ENCODE measurements around the gene VSIG4. TPM values are rescaled to one million over a fixed set of nuclear protein-coding genes. Genes with fewer than 3 reads are reported as not detected.

VSIG4 gene
- total and polyA plus RNA-seq, 2 of the 13 experiments (the other 11 are each of a cell fraction or from before 2014, with no cell fraction given) = not detected

DNA sequence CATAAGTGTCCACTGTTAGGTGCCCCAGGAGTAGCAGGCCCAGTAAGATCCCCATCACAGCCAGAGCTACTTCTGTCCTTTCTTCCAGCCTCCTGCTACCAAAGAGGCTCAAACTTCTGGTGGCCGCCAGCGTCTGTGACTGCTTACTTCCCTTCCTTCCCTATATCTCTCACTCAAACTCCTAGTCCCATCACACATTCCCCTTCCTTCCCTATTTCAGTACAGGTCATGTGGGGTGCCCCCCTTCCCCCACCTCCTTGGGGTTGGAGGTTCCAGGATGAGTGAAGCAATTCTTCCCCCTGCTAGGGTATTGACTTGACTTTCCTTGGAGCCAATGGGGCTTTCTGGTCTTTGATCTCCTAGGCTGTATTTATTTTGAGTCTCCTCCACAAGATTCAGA is at the start of gene VSIG4 (continued):
- TF ChIP-seq, protein P1, sequence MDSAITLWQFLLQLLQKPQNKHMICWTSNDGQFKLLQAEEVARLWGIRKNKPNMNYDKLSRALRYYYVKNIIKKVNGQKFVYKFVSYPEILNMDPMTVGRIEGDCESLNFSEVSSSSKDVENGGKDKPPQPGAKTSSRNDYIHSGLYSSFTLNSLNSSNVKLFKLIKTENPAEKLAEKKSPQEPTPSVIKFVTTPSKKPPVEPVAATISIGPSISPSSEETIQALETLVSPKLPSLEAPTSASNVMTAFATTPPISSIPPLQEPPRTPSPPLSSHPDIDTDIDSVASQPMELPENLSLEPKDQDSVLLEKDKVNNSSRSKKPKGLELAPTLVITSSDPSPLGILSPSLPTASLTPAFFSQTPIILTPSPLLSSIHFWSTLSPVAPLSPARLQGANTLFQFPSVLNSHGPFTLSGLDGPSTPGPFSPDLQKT (CRISPR knock-in tag; IDR thresholded peaks at IDR 0.05; ENCODE audit: borderline replicate concordance) = no peak
- TF ChIP-seq, protein P2, sequence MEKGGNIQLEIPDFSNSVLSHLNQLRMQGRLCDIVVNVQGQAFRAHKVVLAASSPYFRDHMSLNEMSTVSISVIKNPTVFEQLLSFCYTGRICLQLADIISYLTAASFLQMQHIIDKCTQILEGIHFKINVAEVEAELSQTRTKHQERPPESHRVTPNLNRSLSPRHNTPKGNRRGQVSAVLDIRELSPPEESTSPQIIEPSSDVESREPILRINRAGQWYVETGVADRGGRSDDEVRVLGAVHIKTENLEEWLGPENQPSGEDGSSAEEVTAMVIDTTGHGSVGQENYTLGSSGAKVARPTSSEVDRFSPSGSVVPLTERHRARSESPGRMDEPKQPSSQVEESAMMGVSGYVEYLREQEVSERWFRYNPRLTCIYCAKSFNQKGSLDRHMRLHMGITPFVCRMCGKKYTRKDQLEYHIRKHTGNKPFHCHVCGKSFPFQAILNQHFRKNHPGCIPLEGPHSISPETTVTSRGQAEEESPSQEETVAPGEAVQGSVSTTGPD (CRISPR knock-in tag; IDR thresholded peaks at IDR 0.05) = no peak
- TF ChIP-seq, protein P3, sequence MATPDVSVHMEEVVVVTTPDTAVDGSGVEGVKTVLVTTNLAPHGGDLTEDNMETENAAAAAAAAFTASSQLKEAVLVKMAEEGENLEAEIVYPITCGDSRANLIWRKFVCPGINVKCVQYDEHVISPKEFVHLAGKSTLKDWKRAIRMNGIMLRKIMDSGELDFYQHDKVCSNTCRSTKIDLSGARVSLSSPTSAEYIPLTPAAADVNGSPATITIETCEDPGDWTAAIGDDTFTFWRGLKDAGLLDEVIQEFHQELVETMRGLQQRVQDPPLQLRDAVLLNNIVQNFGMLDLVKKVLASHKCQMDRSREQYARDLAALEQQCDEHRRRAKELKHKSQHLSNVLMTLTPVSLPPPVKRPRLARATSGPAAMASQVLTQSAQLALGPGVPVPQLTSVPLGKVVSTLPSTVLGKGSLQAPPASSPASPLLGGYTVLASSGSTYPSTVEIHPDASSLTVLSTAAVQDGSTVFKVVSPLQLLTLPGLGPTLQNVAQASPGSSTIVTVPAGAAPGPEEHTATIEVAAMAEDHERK (CRISPR knock-in tag; IDR thresholded peaks at IDR 0.05; ENCODE audit: low read depth) = no peak

GRCh38 chrX:66076801-66077200 is 36.9 kb upstream of the VSIG4 start:
- Histone ChIP-seq H3K9ac (ENCODE audit: insufficient read depth, low read depth, low read length) (no peak overlapping the region), H3K4me3 (replicated peaks in 1 of 3; ENCODE audit: insufficient read depth in 1 of 3, low read depth in 2 of 3, low read length in 3 of 3) (no peak overlapping the region), H3K27ac (ENCODE audit: extremely low read length, insufficient read depth, low read length) (no peak overlapping the region), H3K36me3 (replicated peaks in 1 of 2; ENCODE audit: control insufficient read depth in 1 of 2, insufficient read depth in 2 of 2, low read length in 2 of 2) (no peaks in the 10 kb centered on the region), H3K9me3 (ENCODE audit: low read length) (no peaks in the 10 kb centered on the region), H4K20me1 (ENCODE audit: insufficient read depth, low read length) (no peaks in the 10 kb centered on the region), H3K4me1 (ENCODE audit: insufficient read depth, low read length) (no peaks in the 10 kb centered on the region), H3K4me2 (ENCODE audit: low read depth, low read length) (no peak overlapping the region), H2AFZ (ENCODE audit: low read length) (no peak overlapping the region), H3K79me2 (ENCODE audit: insufficient read depth, low read length) (no peaks in the 10 kb centered on the region), H3K27me3 (ENCODE audit: control insufficient read depth in 1 of 2, insufficient read depth in 2 of 2, low read length in 2 of 2) (no peaks in the 10 kb centered on the region)
- no peak for DNase-seq (ENCODE audit: low spot score)
- intact Hi-C loops (cut with micrococcal nuclease; ENCODE audit: unreplicated experiment) (no loop called here), in situ Hi-C loops (cut with HindIII; ENCODE audit: extremely low pct_ligation_motif_present, low pct_unique_long_range_greater_than_20kb) (no loop called here)
- ChIA-PET CTCF (ENCODE audit: low intra/inter-chr PET ratio, low total read pairs) (no interaction called here), POLR2A (no interaction called here)
- 0 out of 2 replicates have a peak, but pooled peaks have one; percentile 57 for TF ChIP-seq PCBP1 (IDR thresholded peaks at IDR 0.05; ENCODE audit: borderline replicate concordance, low read depth, low read length)
- no peak for TF ChIP-seq ZNF138 (CRISPR knock-in tag; IDR thresholded peaks at IDR 0.05; ENCODE audit: low read depth)
- no peak for TF ChIP-seq SNAPC4 (CRISPR knock-in tag; IDR thresholded peaks at IDR 0.05)
- peak; percentile 88 for TF ChIP-seq HNRNPK (IDR thresholded peaks at IDR 0.05; ENCODE audit: low read depth, low read length, poor library complexity, severe bottlenecking)
- ATAC-seq = no peak
- 0% methylated on average over 1 of the region's 1 CpG for WGBS (ENCODE audit: low lambda C conversion rate)
- BruUV-seq (replicated peaks) = no TSS peak
- no peak for FAIRE-seq

All from HepG2 (cell line).